ENCODE data around the gene PIGK.

DNA sequence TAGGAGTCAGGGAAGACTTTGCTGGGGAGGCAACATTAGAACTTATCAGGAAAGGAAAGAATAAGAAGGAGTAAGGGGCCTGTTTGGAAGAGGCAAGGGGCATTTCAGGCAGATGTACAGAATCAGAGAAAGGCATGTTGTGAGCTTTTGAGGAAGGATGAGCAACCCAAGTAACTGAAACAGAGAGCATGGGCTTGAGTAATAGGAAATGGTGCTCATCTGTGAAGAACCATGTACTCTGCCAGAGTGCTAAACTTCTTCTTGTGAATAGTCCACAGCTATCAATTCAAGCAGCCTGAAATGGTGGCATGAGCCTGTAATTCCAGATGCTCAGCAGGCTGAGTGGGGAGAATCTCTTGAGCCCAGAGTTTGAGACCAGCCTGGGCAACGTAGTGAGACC lies 19.2 kb upstream of the PIGK start:
- TF ChIP-seq GATA2 (IDR thresholded peaks at IDR 0.05; ENCODE audit: low read depth, low read length) (no peak), GATA3 (IDR thresholded peaks at IDR 0.05; ENCODE audit: low read depth, low read length) (no peak)

Measured in SH-SY5Y (cell line).